H1 (cell line): Measurements from ENCODE around the gene RNF31. TPM values are rescaled to one million over a fixed set of nuclear protein-coding genes. Genes with fewer than 3 reads are reported as not detected.
A peak's percentile ranks its signal among the peaks of the same experiment; 100 is the strongest.

Experiments
- CTCF ChIA-PET: fragments of 300-600 bp; sonication (Branson Sonifier 250); formaldehyde crosslinking; loops from one replicate; lab custom pipeline; 2021; ENCODE audit not compliant: partially characterized antibody; lab: Charles Lee
- POLR2A ChIA-PET: fragments of 300-600 bp; sonication (Branson Sonifier 250); formaldehyde crosslinking; loops from one replicate; lab custom pipeline; 2021; ENCODE audit warnings: inconsistent platforms; ENCODE audit not compliant: partially characterized antibody; lab: Charles Lee
- DNase-seq, 2 experiments: peaks; one replicate each; pipeline versions ENCODE4 v3.0.0 to v3.0.0-alpha.2; 2010 to 2022; ENCODE audit warnings: low spot score in 2 of 2, low read depth in 1 of 2, mixed read lengths in 1 of 2
- FAIRE-seq: peaks from 2 replicates; lab custom pipeline; 2011; peaks lifted over from hg19 to GRCh38; lab: Jason Lieb, UNC
- H2AFZ ChIP-seq: 2 replicates; pipeline ENCODE4 v1.8.1; 2012; ENCODE audit warnings: low read length, inconsistent platforms
- H2AK5ac ChIP-seq: 2 replicates; pipeline ENCODE4 v1.6.1; 2013; ENCODE audit warnings: low read depth, low read length
- H2BK120ac ChIP-seq: replicated peaks from 2 replicates; pipeline ENCODE3; 2013; ENCODE audit warnings: low read depth, low read length, inconsistent platforms
- H2BK12ac ChIP-seq: 2 replicates; pipeline ENCODE4 v1.6.1; 2013; ENCODE audit warnings: low read depth, low read length
- H2BK15ac ChIP-seq: 2 replicates; pipeline ENCODE4 v1.6.1; 2013; ENCODE audit warnings: low read length
- H2BK20ac ChIP-seq: 2 replicates; pipeline ENCODE4 v1.6.1; 2013; ENCODE audit warnings: low read length
- H2BK5ac ChIP-seq: 2 replicates; pipeline ENCODE4 v1.6.1; 2013; ENCODE audit warnings: low read depth, low read length
- H3K14ac ChIP-seq: 2 replicates; pipeline ENCODE4 v1.6.1; 2013; ENCODE audit warnings: inconsistent platforms; ENCODE audit not compliant: insufficient read length
- H3K18ac ChIP-seq: 2 replicates; pipeline ENCODE4 v1.6.1; 2013; ENCODE audit warnings: low read length; ENCODE audit errors: extremely low read depth
- H3K23ac ChIP-seq: 2 replicates; pipeline ENCODE4 v1.6.1; 2013; ENCODE audit warnings: inconsistent platforms; ENCODE audit not compliant: insufficient read length
- H3K23me2 ChIP-seq: 2 replicates; pipeline ENCODE4 v1.6.1; 2013; ENCODE audit warnings: low read depth, low read length
- H3K27ac ChIP-seq: 2 replicates; pipeline ENCODE4 v1.6.1; 2011; ENCODE audit warnings: low read depth, low read length, inconsistent platforms
- H3K27me3 ChIP-seq, 4 experiments: replicated peaks in 1 of 4; 1 replicate in 1 of 4; 2 replicates in 3 of 4; pipeline versions ENCODE4 v1.6.1 to v1.8.1; 2011 to 2013; ENCODE audit warnings: low read length in 3 of 4, mild to moderate bottlenecking in 3 of 4, inconsistent platforms in 2 of 4, mixed read lengths in 2 of 4, moderate library complexity in 1 of 4; ENCODE audit not compliant: control insufficient read depth in 3 of 4, insufficient read depth in 3 of 4; ENCODE audit errors: extremely low read depth in 1 of 4
- H3K36me3 ChIP-seq, 4 experiments: 2 replicates each; pipeline versions ENCODE4 v1.6.1 to v1.8.1; 2011 to 2013; ENCODE audit warnings: mild to moderate bottlenecking in 4 of 4, low read length in 3 of 4, moderate library complexity in 2 of 4, control low read depth in 1 of 4, inconsistent platforms in 1 of 4; ENCODE audit not compliant: insufficient read depth in 4 of 4, control insufficient read depth in 2 of 4
- H3K4ac ChIP-seq: replicated peaks from 2 replicates; pipeline ENCODE3; 2013; ENCODE audit warnings: low read length, low read depth, mixed read lengths, inconsistent platforms; ENCODE audit not compliant: insufficient read length
- H3K4me1 ChIP-seq, 4 experiments: replicated peaks in 1 of 4; 1 replicate in 1 of 4; 2 replicates in 3 of 4; pipeline versions ENCODE4 v1.6.1 to v1.8.1; 2011 to 2013; ENCODE audit warnings: low read length in 3 of 4, inconsistent platforms in 2 of 4, mixed read lengths in 1 of 4; ENCODE audit not compliant: insufficient read depth in 4 of 4, control insufficient read depth in 3 of 4
- H3K4me2 ChIP-seq, 2 experiments: 2 replicates each; pipeline versions ENCODE4 v1.6.1 to v1.8.1; 2011 to 2013; ENCODE audit warnings: low read depth in 2 of 2, low read length in 2 of 2, control low read depth in 1 of 2, inconsistent platforms in 1 of 2, mild to moderate bottlenecking in 1 of 2; ENCODE audit not compliant: insufficient read depth in 1 of 2
- H3K4me3 ChIP-seq, 4 experiments: fragments of 200-600, 300-600 bp in 1 of 4; sonication (generic), shearing (Covaris generic), sonication (Bioruptor Twin) in 1 of 4; 2 replicates each; pipeline versions ENCODE4 v1.5.1 to v1.8.1; 2011 to 2016; ENCODE audit warnings: low read length in 4 of 4, low read depth in 3 of 4, control low read depth in 2 of 4, inconsistent platforms in 2 of 4, mild to moderate bottlenecking in 2 of 4, mixed read lengths in 1 of 4, moderate library complexity in 1 of 4; ENCODE audit not compliant: insufficient read depth in 2 of 4; ENCODE audit errors: extremely low read depth in 1 of 4
- H3K56ac ChIP-seq: replicated peaks from 2 replicates; pipeline ENCODE3; 2013; ENCODE audit warnings: low read depth, mild to moderate bottlenecking, mixed read lengths, low read length, inconsistent platforms; ENCODE audit not compliant: insufficient read length
- H3K79me1 ChIP-seq: 2 replicates; pipeline ENCODE4 v1.6.1; 2013; ENCODE audit warnings: low read depth, low read length, control low read depth
- H3K79me2 ChIP-seq, 2 experiments: 2 replicates each; pipeline versions ENCODE4 v1.6.1 to v1.8.1; 2012 to 2013; ENCODE audit warnings: low read length in 2 of 2, mild to moderate bottlenecking in 2 of 2, inconsistent platforms in 1 of 2; ENCODE audit not compliant: insufficient read depth in 2 of 2, control insufficient read depth in 1 of 2
- H3K9ac ChIP-seq, 4 experiments: replicated peaks in 1 of 4; 1 replicate in 1 of 4; 2 replicates in 3 of 4; pipeline versions ENCODE4 v1.6.1 to v1.8.1; 2011 to 2013; ENCODE audit warnings: low read depth in 3 of 4, low read length in 3 of 4, control low read depth in 2 of 4, mild to moderate bottlenecking in 2 of 4, moderate library complexity in 2 of 4, inconsistent platforms in 1 of 4; ENCODE audit errors: extremely low read depth in 1 of 4
- H3K9me3 ChIP-seq, 2 experiments: 2 replicates each; pipeline versions ENCODE4 v1.6.1 to v1.8.1; 2012 to 2013; ENCODE audit warnings: mild to moderate bottlenecking in 2 of 2, moderate library complexity in 2 of 2, control low read depth in 1 of 2, inconsistent platforms in 1 of 2, low read depth in 1 of 2, low read length in 1 of 2, mixed read lengths in 1 of 2; ENCODE audit not compliant: insufficient read depth in 2 of 2
- H4K20me1 ChIP-seq, 2 experiments: replicated peaks in 1 of 2; 2 replicates each; pipeline versions ENCODE3 to v1.8.1; 2011 to 2013; ENCODE audit warnings: inconsistent platforms in 2 of 2, low read length in 2 of 2, mild to moderate bottlenecking in 1 of 2; ENCODE audit not compliant: insufficient read depth in 2 of 2, control insufficient read depth in 1 of 2
- H4K5ac ChIP-seq: 2 replicates; pipeline ENCODE4 v1.6.1; 2013; ENCODE audit warnings: low read length, low read depth, mixed read lengths, inconsistent platforms; ENCODE audit not compliant: insufficient read length
- H4K8ac ChIP-seq: 2 replicates; pipeline ENCODE4 v1.8.0; 2013; ENCODE audit warnings: mild to moderate bottlenecking, moderate library complexity, low read length, inconsistent platforms; ENCODE audit not compliant: insufficient read depth; ENCODE audit errors: extremely low read depth
- H4K91ac ChIP-seq: replicated peaks from 2 replicates; pipeline ENCODE3; 2013; ENCODE audit warnings: low read length, mixed read lengths, inconsistent platforms; ENCODE audit not compliant: insufficient read length
- CBX8 ChIP-seq: fragments of 300-800, 300-1000 bp; sonication (generic); IDR thresholded peaks from 2 replicates; pipeline ENCODE4 v1.7.1; 2016; ENCODE audit warnings: low read depth, low read length, borderline replicate concordance
- CEBPB ChIP-seq: IDR thresholded peaks from 2 replicates; pipeline ENCODE4 v1.6.1; 2012; ENCODE audit warnings: low read depth, low read length
- CHD2 ChIP-seq: IDR thresholded peaks from 2 replicates; pipeline ENCODE4 v1.6.1; 2012; ENCODE audit warnings: low read length, improper control_type of control experiment
- CTCF ChIP-seq, 3 experiments: IDR thresholded peaks; 1 replicate in 2 of 3; 2 replicates in 1 of 3; pipeline versions ENCODE4 v1.5.1 to v1.6.1; 2011; ENCODE audit warnings: low read length in 3 of 3, mild to moderate bottlenecking in 3 of 3, inconsistent platforms in 2 of 3, low read depth in 1 of 3, moderate library complexity in 1 of 3; ENCODE audit not compliant: insufficient read depth in 1 of 3; ENCODE audit errors: control extremely low read depth in 1 of 3
- FOSL1 ChIP-seq: IDR thresholded peaks from 2 replicates; pipeline ENCODE4 v1.6.1; 2011; ENCODE audit warnings: mild to moderate bottlenecking, low read depth, low read length, moderate library complexity; ENCODE audit not compliant: insufficient read depth
- JUN ChIP-seq: IDR thresholded peaks from 2 replicates; pipeline ENCODE4 v1.6.1; 2011; ENCODE audit warnings: low read depth, mild to moderate bottlenecking, improper control_type of control experiment, low read length
- RBBP5 ChIP-seq: IDR thresholded peaks from 2 replicates; pipeline ENCODE4 v1.7.1; 2012; ENCODE audit warnings: low read depth, mild to moderate bottlenecking, inconsistent platforms, low read length, moderate library complexity, borderline replicate concordance
- USF2 ChIP-seq: IDR thresholded peaks from 2 replicates; pipeline ENCODE4 v1.6.1; 2011; ENCODE audit warnings: low read length, improper control_type of control experiment
- YY1 ChIP-seq: IDR thresholded peaks from 2 replicates; pipeline ENCODE4 v1.6.1; 2011; ENCODE audit warnings: low read depth, mild to moderate bottlenecking, low read length
- WGBS, 2 experiments: shearing (Covaris generic) in 1 of 2; methylation state at CpG; one replicate each; pipeline versions ENCODE4 v1.1.6 to v1.1.7; 2013 to 2015; ENCODE audit warnings: low lambda C conversion rate in 2 of 2, mixed read lengths in 2 of 2, inconsistent platforms in 1 of 2, low coverage in 1 of 2, missing lambda C conversion rate in 1 of 2; ENCODE audit not compliant: insufficient replicate concordance in 2 of 2, insufficient coverage in 1 of 2, insufficient read length in 1 of 2; ENCODE audit errors: extremely low coverage in 1 of 2, missing lambda C conversion rate in 1 of 2; 5-methylcytosine and 5-hydroxymethylcytosine counted together
- polyA plus RNA-seq, 7 experiments: library from polyadenylated mRNA; depleted of rRNA in 3 of 7; stranded (reverse) in 5 of 7; unstranded in 2 of 7; fragments of >200 nt in 5 of 7; fragments of 200-250 nt in 2 of 7; gene quantifications; 1 replicate in 5 of 7; 2 replicates in 1 of 7; 4 replicates in 1 of 7; pipeline versions ENCODE4 v1.2.1 to v1.2.3, GENCODE V29; 2011 to 2013; ENCODE audit warnings: missing spikeins in 2 of 7, mixed read lengths in 2 of 7
- total RNA-seq: library from RNA; stranded (reverse); fragmentation: NEBNext Ultra II Directional; extraction: Animal tissue kit (Norgen Biotek cat#: 25700); gene quantifications from 2 replicates; pipeline ENCODE4 v1.2.1, GENCODE V29; 2021

RNF31 gene
- total and polyA plus RNA-seq, 2 of the 8 experiments (the other 6 are each of a cell fraction or from before 2014, with no cell fraction given) = 17.5 to 72.0 TPM

GRCh38 chr14:24172871-24173281 is 25.6 kb downstream of the RNF31 start:
- FAIRE-seq = no peak
- no peak overlapping the region for H2BK20ac ChIP-seq
- H3K23ac ChIP-seq = no peak overlapping the region
- H2AK5ac ChIP-seq = no peak overlapping the region
- H3K27ac ChIP-seq = no peak overlapping the region
- TF ChIP-seq CBX8 = no peak
- no peak for TF ChIP-seq CEBPB
- no peak for TF ChIP-seq RBBP5
- TF ChIP-seq CTCF (IDR thresholded peaks at IDR 0.05; ENCODE audit: control extremely low read depth in 1 of 3, insufficient read depth in 1 of 3, low read depth in 1 of 3, low read length in 3 of 3) = no peak
- no peak for TF ChIP-seq YY1
- TF ChIP-seq JUN = no peak
- no peak for TF ChIP-seq CHD2
- TF ChIP-seq USF2 = no peak
- TF ChIP-seq FOSL1 = no peak
- TF ChIP-seq, all 59 proteins: peak for 0
- H3K23me2 ChIP-seq = peaks cover 5% of the 10 kb centered on the region; the same call in 1 of the 2 replicates
- 71% methylated on average over 20 of the region's 20 CpGs; no CpG with 5 or more reads in 1 of the 2 experiments for WGBS, 2 experiments
- H2BK5ac ChIP-seq = no peak overlapping the region
- peaks cover 0 to 4% (median 0%) of the 10 kb centered on the region in 4 experiments; a peak in 3 of 8 replicates for H3K36me3 ChIP-seq
- POLR2A ChIA-PET = interaction anchor here (0.8 to 10.7 kb wide), 14 partner anchors 8 to 161 kb away, joined by 3 to 158 read pairs (median 5); partner anchors contain the start of genes CARMIL3, CHMP4A, IPO4 and IRF9
- peaks cover 0 to 3% of the 10 kb centered on the region in 2 experiments for H4K20me1 ChIP-seq
- peak overlapping the region; percentile 75 to 96 for H3K4me2 ChIP-seq
- peak overlapping the region; percentile 55; the same call in 1 of the 2 replicates for H2BK12ac ChIP-seq
- no peak overlapping the region for H3K14ac ChIP-seq
- H3K4ac ChIP-seq = no peak overlapping the region
- H4K91ac ChIP-seq = no peak overlapping the region
- no peak overlapping the region for H2BK120ac ChIP-seq
- H3K56ac ChIP-seq = no peak overlapping the region
- no peaks in the 10 kb centered on the region for H3K79me1 ChIP-seq
- no peaks in the 10 kb centered on the region for H3K27me3 ChIP-seq
- CTCF ChIA-PET = interaction anchor here (0.9 to 1.5 kb wide), 4 partner anchors 10 to 135 kb away, joined by 3 to 5 read pairs (median 4); partner anchors contain the start of genes CIDEB and IRF9
- peaks cover 0 to 9% (median 7%) of the 10 kb centered on the region in 4 experiments; a peak in 4 of 7 replicates for H3K4me1 ChIP-seq
- H3K79me2 ChIP-seq = no peaks in the 10 kb centered on the region
- no peak overlapping the region for H3K18ac ChIP-seq
- no peak overlapping the region for H2AFZ ChIP-seq
- DNase-seq = no peak
- H3K9me3 ChIP-seq = no peaks in the 10 kb centered on the region
- no peak overlapping the region for H4K5ac ChIP-seq
- peak overlapping the region; percentile 59; the same call in 1 of the 2 replicates for H4K8ac ChIP-seq
- H3K4me3 ChIP-seq = peak overlapping the region; percentile 62 to 77 (median 71); a peak in 7 of 8 replicates
- H2BK15ac ChIP-seq = no peak overlapping the region
- peak overlapping the region in 1 of 4 experiments; percentile 37; a peak in 2 of 7 replicates for H3K9ac ChIP-seq
